ENCODE measurements around the gene TIGAR. TPM values are rescaled to one million over a fixed set of nuclear protein-coding genes. Genes with fewer than 3 reads are reported as not detected.

TIGAR gene
- polyA plus RNA-seq, 3 donors: 5.5 to 16.0 (median 11.0) TPM

- peak overlapping the region; percentile 59 to 87 (median 78) for H3K27ac Mint-ChIP-seq
- 67% methylated on average over 1 of the region's 5 CpGs for WGBS (ENCODE audit: insufficient coverage)
- peaks cover 11 to 13% of the 10 kb centered on the region in 2 donors for H3K36me3 Mint-ChIP-seq
- Histone ChIP-seq H3K4me2 (replicated peaks; ENCODE audit: extremely low read depth, low read length, poor library complexity, severe bottlenecking) (peak overlapping the region; percentile 83), H3K36me3 (replicated peaks in 1 of 2; ENCODE audit: control insufficient read depth in 1 of 2, insufficient read depth in 2 of 2, low read length in 2 of 2) (peaks cover 5 to 8% of the 10 kb centered on the region in 2 donors), H3K27ac (ENCODE audit: low read depth in 1 of 2, low read length in 2 of 2) (peak overlapping the region; percentile 49 to 50), H3K9ac (ENCODE audit: insufficient read depth, low read length, poor library complexity, severe bottlenecking) (no peak overlapping the region), H3K27me3 (ENCODE audit: control insufficient read depth in 2 of 2, insufficient read depth in 2 of 2, low read length in 2 of 2) (no peaks in the 10 kb centered on the region), H2AFZ (ENCODE audit: insufficient read depth, low read depth, low read length, poor library complexity, severe bottlenecking) (no peak overlapping the region), H3K4me1 (ENCODE audit: control insufficient read depth in 1 of 2, insufficient read depth in 2 of 2, low read length in 2 of 2) (peaks cover 33 to 37% of the 10 kb centered on the region in 2 donors), H3K9me3 (replicated peaks in 1 of 2; ENCODE audit: control insufficient read depth in 1 of 2, insufficient read depth in 1 of 2, low read length in 2 of 2) (no peaks in the 10 kb centered on the region), H4K20me1 (ENCODE audit: insufficient read depth, low read length) (peaks cover 38% of the 10 kb centered on the region), H3K4me3 (replicated peaks in 1 of 3; ENCODE audit: low read depth in 2 of 3, low read length in 3 of 3) (peak overlapping the region in 1 of 3 experiments; percentile 95), H3K79me2 (ENCODE audit: insufficient read depth, low read length) (peaks cover 62% of the 10 kb centered on the region)
- DNase-seq: peak in 2 of 3 donors; percentile 4 to 5
- H3K4me1 Mint-ChIP-seq: peaks cover 38% of the 10 kb centered on the region
- H3K27me3 Mint-ChIP-seq (ENCODE audit: low read depth in 3 of 3): peaks cover 5 to 8% (median 5%) of the 10 kb centered on the region in 3 donors
- peak overlapping the region; percentile 31 to 65 for H3K4me3 Mint-ChIP-seq
- TF ChIP-seq, protein P1, sequence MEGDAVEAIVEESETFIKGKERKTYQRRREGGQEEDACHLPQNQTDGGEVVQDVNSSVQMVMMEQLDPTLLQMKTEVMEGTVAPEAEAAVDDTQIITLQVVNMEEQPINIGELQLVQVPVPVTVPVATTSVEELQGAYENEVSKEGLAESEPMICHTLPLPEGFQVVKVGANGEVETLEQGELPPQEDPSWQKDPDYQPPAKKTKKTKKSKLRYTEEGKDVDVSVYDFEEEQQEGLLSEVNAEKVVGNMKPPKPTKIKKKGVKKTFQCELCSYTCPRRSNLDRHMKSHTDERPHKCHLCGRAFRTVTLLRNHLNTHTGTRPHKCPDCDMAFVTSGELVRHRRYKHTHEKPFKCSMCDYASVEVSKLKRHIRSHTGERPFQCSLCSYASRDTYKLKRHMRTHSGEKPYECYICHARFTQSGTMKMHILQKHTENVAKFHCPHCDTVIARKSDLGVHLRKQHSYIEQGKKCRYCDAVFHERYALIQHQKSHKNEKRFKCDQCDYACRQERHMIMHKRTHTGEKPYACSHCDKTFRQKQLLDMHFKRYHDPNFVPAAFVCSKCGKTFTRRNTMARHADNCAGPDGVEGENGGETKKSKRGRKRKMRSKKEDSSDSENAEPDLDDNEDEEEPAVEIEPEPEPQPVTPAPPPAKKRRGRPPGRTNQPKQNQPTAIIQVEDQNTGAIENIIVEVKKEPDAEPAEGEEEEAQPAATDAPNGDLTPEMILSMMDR (IDR thresholded peaks at IDR 0.05): no peak
- intact Hi-C loops (cut with micrococcal nuclease): loop anchor here (5.0 to 10.0 kb wide), 4 partner anchors 35 to 1018 kb away; partner anchors contain the start of genes AKAP3 (in 1 of the 2), NDUFA9 (in 1 of the 2) and RAD51AP1 (in 1 of the 2)
- H3K9me3 Mint-ChIP-seq: peaks cover 0 to 2% (median 0%) of the 10 kb centered on the region in 7 donors
Measured at GRCh38 chr12:4322726-4323125, 1.7 kb downstream of the TIGAR start.

GRCh38 chr12:4323396-4323795, 2.4 kb downstream of the TIGAR start:
- H4K20me1 ChIP-seq (ENCODE audit: insufficient read depth, low read length): peaks cover 43% of the 10 kb centered on the region
- peaks cover 13 to 17% of the 10 kb centered on the region in 2 donors for H3K36me3 Mint-ChIP-seq
- peaks cover 2 to 5% (median 5%) of the 10 kb centered on the region in 3 donors for H3K27me3 Mint-ChIP-seq (ENCODE audit: low read depth in 3 of 3)
- no peaks in the 10 kb centered on the region for H3K9me3 ChIP-seq (replicated peaks in 1 of 2; ENCODE audit: control insufficient read depth in 1 of 2, insufficient read depth in 1 of 2, low read length in 2 of 2)
- TF ChIP-seq, protein P1 (IDR thresholded peaks at IDR 0.05): no peak
- peak overlapping the region; percentile 32 for H2AFZ ChIP-seq (ENCODE audit: insufficient read depth, low read depth, low read length, poor library complexity, severe bottlenecking)
- H3K27me3 ChIP-seq (ENCODE audit: control insufficient read depth in 2 of 2, insufficient read depth in 2 of 2, low read length in 2 of 2): no peaks in the 10 kb centered on the region
- peaks cover 38% of the 10 kb centered on the region for H3K4me1 Mint-ChIP-seq
- intact Hi-C loops (cut with micrococcal nuclease): loop anchor here (5.0 to 10.0 kb wide), 4 partner anchors 36 to 1019 kb away; partner anchors contain the start of genes AKAP3 (in 1 of the 2), NDUFA9 (in 1 of the 2) and RAD51AP1 (in 1 of the 2)
- peak overlapping the region; percentile 7 to 95 (median 14) for H3K4me3 ChIP-seq (replicated peaks in 1 of 3; ENCODE audit: low read depth in 2 of 3, low read length in 3 of 3)
- H3K27ac ChIP-seq (ENCODE audit: low read depth in 1 of 2, low read length in 2 of 2): peak overlapping the region; percentile 49 to 50
- H3K27ac Mint-ChIP-seq: peak overlapping the region; percentile 72 to 89 (median 79)
- peak; percentile 40 to 57 (median 54) for DNase-seq
- no CpG with 5 or more reads among the region's 4 CpGs for WGBS (ENCODE audit: insufficient coverage)
- peaks cover 33 to 37% of the 10 kb centered on the region in 2 donors for H3K4me1 ChIP-seq (ENCODE audit: control insufficient read depth in 1 of 2, insufficient read depth in 2 of 2, low read length in 2 of 2)
- peak overlapping the region; percentile 83 for H3K4me2 ChIP-seq (replicated peaks; ENCODE audit: extremely low read depth, low read length, poor library complexity, severe bottlenecking)
- peaks cover 69% of the 10 kb centered on the region for H3K79me2 ChIP-seq (ENCODE audit: insufficient read depth, low read length)
- no peak overlapping the region for H3K9ac ChIP-seq (ENCODE audit: insufficient read depth, low read length, poor library complexity, severe bottlenecking)
- H3K36me3 ChIP-seq (replicated peaks in 1 of 2; ENCODE audit: control insufficient read depth in 1 of 2, insufficient read depth in 2 of 2, low read length in 2 of 2): peaks cover 5 to 8% of the 10 kb centered on the region in 2 donors
- H3K4me3 Mint-ChIP-seq: peak overlapping the region; percentile 64 to 83
- peaks cover 0 to 2% (median 0%) of the 10 kb centered on the region in 7 donors for H3K9me3 Mint-ChIP-seq

Data from CD14-positive monocyte (primary cell).